Measurements from ENCODE around the gene WDR77. TPM values are rescaled to one million over a fixed set of nuclear protein-coding genes. Genes with fewer than 3 reads are reported as not detected.

The WDR77 gene
- total and polyA plus RNA-seq, 2 experiments from 2014 or later, result 37.3 to 55.3 TPM

DNA sequence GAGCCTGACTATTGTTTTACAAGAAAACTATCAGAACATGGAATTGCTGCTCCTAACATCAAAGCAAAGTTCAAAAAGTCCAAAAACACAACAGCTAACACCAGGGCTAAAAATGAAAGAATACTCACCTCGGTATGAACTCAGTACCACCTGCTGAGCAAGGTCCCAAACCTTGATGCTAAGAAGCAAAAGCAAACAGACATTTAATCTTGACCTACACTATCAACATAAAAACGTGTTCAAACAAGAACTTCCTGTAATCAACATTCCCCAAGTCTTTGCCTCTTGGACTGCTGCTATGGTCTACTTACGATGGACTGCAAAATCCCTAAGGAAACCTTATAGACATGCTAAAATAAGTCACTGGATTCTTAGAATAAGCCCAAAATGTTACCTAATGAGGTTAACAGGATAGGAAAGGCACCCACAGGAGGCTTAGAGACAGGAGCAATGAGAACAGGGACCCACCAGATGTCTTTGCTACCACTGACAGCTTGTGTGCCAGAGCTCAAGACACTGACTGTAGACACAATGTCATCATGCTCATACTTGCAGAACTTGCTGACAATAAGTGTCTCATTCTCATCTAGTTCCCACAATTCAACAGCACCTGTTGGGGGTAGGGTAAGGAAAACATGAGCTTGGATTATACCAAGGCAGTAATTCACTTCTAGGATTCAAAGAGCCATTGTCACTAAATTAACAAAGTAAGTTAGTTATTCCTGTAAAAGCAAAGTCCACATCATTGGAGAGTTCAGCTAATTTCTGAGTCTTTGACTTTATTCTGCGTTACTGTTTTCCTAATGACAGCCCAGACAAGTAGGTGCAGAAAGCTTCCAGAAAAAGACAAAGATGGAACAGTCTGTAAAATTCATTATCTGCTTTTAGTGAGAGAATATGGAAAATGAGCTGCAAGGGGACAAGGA, 1.8 kb downstream of the WDR77 start:
- Histone ChIP-seq H3K9me3 (ENCODE audit: low read depth) (no peaks in the 10 kb centered on the region), H3K9me2 (replicated peaks; ENCODE audit: insufficient read depth) (no peaks in the 10 kb centered on the region), H4K20me1 (ENCODE audit: insufficient read depth, poor library complexity, severe bottlenecking) (no peaks in the 10 kb centered on the region), H3K36me3 (replicated peaks; ENCODE audit: insufficient read depth, low read depth) (no peaks in the 10 kb centered on the region), H3K27ac (peak overlapping the region; percentile 82), H3K4me2 (peak overlapping the region; percentile 85), H3K27me3 (no peaks in the 10 kb centered on the region), H3K4me1 (ENCODE audit: insufficient read depth) (peaks cover 10% of the 10 kb centered on the region), H3K79me2 (peaks cover 57% of the 10 kb centered on the region), H3K4me3 (peak overlapping the region; percentile 40), H2AFZ (no peak overlapping the region)
- 54% methylated on average over 4 of the region's 4 CpGs for WGBS (ENCODE audit: low lambda C conversion rate, missing lambda C conversion rate)
- TF ChIP-seq, protein P1, sequence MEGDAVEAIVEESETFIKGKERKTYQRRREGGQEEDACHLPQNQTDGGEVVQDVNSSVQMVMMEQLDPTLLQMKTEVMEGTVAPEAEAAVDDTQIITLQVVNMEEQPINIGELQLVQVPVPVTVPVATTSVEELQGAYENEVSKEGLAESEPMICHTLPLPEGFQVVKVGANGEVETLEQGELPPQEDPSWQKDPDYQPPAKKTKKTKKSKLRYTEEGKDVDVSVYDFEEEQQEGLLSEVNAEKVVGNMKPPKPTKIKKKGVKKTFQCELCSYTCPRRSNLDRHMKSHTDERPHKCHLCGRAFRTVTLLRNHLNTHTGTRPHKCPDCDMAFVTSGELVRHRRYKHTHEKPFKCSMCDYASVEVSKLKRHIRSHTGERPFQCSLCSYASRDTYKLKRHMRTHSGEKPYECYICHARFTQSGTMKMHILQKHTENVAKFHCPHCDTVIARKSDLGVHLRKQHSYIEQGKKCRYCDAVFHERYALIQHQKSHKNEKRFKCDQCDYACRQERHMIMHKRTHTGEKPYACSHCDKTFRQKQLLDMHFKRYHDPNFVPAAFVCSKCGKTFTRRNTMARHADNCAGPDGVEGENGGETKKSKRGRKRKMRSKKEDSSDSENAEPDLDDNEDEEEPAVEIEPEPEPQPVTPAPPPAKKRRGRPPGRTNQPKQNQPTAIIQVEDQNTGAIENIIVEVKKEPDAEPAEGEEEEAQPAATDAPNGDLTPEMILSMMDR (IDR thresholded peaks at IDR 0.05; ENCODE audit: poor library complexity), result no peak
- TF ChIP-seq EZH2 (IDR thresholded peaks at IDR 0.05; ENCODE audit: borderline replicate concordance), result no peak
- TF ChIP-seq EZH2phosphoT487 (IDR thresholded peaks at IDR 0.05; ENCODE audit: low read depth, severe bottlenecking, unreplicated experiment), result no peak
- DNase-seq (ENCODE audit: low spot score), result no peak

DNA sequence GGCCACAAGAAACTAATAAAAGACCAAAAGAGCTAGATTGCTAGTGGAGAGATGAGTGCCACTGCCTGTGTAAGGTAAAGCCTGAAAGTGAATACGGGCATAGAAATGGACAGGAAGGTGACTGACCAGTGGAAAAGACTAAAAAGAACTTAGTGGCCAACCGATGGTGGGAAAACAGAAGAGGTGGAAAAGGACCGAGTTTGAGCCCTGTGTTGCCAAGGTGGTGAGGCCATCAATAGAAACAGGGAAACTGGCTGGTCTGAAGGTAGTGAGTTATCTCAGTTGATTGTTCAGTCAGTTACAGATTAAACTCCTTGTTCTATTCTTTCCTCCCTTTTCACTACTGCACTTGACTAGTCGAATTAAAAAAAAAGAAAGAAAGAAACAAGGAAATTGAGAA, 2.5 kb downstream of the WDR77 start:
- DNase-seq (ENCODE audit: low spot score), result no peak
- H4K20me1 ChIP-seq (ENCODE audit: insufficient read depth, poor library complexity, severe bottlenecking), result no peaks in the 10 kb centered on the region
- no peaks in the 10 kb centered on the region for H3K9me2 ChIP-seq (replicated peaks; ENCODE audit: insufficient read depth)
- H3K4me3 ChIP-seq, result no peak overlapping the region
- 63% methylated on average over 4 of the region's 4 CpGs for WGBS (ENCODE audit: low lambda C conversion rate, missing lambda C conversion rate)
- peaks cover 10% of the 10 kb centered on the region for H3K4me1 ChIP-seq (ENCODE audit: insufficient read depth)
- H3K9me3 ChIP-seq (ENCODE audit: low read depth), result no peaks in the 10 kb centered on the region
- peak overlapping the region; percentile 82 for H3K27ac ChIP-seq
- no peaks in the 10 kb centered on the region for H3K36me3 ChIP-seq (replicated peaks; ENCODE audit: insufficient read depth, low read depth)
- H3K27me3 ChIP-seq, result no peaks in the 10 kb centered on the region
- TF ChIP-seq EZH2phosphoT487 (IDR thresholded peaks at IDR 0.05; ENCODE audit: low read depth, severe bottlenecking, unreplicated experiment), result no peak
- TF ChIP-seq, protein P1 (IDR thresholded peaks at IDR 0.05; ENCODE audit: poor library complexity), result no peak
- TF ChIP-seq EZH2 (IDR thresholded peaks at IDR 0.05; ENCODE audit: borderline replicate concordance), result no peak
- no peak overlapping the region for H2AFZ ChIP-seq
- peak overlapping the region; percentile 85 for H3K4me2 ChIP-seq
- H3K79me2 ChIP-seq, result peaks cover 50% of the 10 kb centered on the region

DNA sequence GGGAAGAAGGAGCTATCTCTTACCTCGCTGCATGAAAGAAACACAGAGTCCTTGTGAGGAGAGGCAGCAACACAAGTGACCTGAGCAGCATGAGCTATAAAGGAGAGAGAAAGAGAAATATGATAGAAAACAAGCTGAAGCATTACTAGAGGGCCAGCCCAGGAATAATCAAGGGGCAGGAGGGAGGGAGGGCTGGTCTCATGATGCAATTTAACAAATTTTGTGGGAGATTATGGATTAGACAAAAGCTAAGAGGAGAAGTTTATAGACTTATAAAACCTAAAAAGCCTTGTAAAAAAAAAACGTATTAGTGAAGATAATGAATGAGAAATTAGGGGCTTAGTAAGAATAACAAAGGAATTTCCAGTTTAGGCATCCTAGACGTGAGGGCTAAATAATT, 5.0 kb downstream of the WDR77 start:
- no peak overlapping the region for H3K27ac ChIP-seq
- no peaks in the 10 kb centered on the region for H3K36me3 ChIP-seq (replicated peaks; ENCODE audit: insufficient read depth, low read depth)
- TF ChIP-seq, protein P1 (IDR thresholded peaks at IDR 0.05; ENCODE audit: poor library complexity), result no peak
- TF ChIP-seq EZH2 (IDR thresholded peaks at IDR 0.05; ENCODE audit: borderline replicate concordance) (no peak), EZH2phosphoT487 (IDR thresholded peaks at IDR 0.05; ENCODE audit: low read depth, severe bottlenecking, unreplicated experiment) (no peak)
- H4K20me1 ChIP-seq (ENCODE audit: insufficient read depth, poor library complexity, severe bottlenecking), result no peaks in the 10 kb centered on the region
- no peak overlapping the region for H3K4me3 ChIP-seq
- H3K79me2 ChIP-seq, result peaks cover 31% of the 10 kb centered on the region
- H3K4me1 ChIP-seq (ENCODE audit: insufficient read depth), result peaks cover 5% of the 10 kb centered on the region
- no peaks in the 10 kb centered on the region for H3K9me3 ChIP-seq (ENCODE audit: low read depth)
- DNase-seq (ENCODE audit: low spot score), result no peak
- H2AFZ ChIP-seq, result no peak overlapping the region
- no peaks in the 10 kb centered on the region for H3K27me3 ChIP-seq
- H3K4me2 ChIP-seq, result no peak overlapping the region
- WGBS (ENCODE audit: low lambda C conversion rate, missing lambda C conversion rate), result 65% methylated on average over 3 of the region's 3 CpGs
- no peaks in the 10 kb centered on the region for H3K9me2 ChIP-seq (replicated peaks; ENCODE audit: insufficient read depth)
